HepG2 (cell line): Measurements from ENCODE around the gene SPRYD4. TPM values are rescaled to one million over a fixed set of nuclear protein-coding genes. Genes with fewer than 3 reads are reported as not detected.

Experiments used
- AGO2 ChIP-seq: fragments of 200-400 bp; formaldehyde crosslinking; optimal IDR thresholded peaks from 2 replicates; pipeline ENCODE3; 2017; ENCODE audit warnings: mild to moderate bottlenecking, low read depth, low read length, moderate library complexity
- ATAD3A ChIP-seq: sonication (generic); formaldehyde crosslinking; IDR thresholded peaks from 2 replicates; pipeline ENCODE4 v1.4.0; 2020; ENCODE audit warnings: missing genetic modification reagents
- FOXK1 ChIP-seq: sonication (generic); formaldehyde crosslinking; IDR thresholded peaks from 2 replicates; pipeline ENCODE4 v1.4.0; 2020; ENCODE audit warnings: low read depth, missing genetic modification reagents, borderline replicate concordance
- HDAC1 ChIP-seq: sonication (generic); formaldehyde crosslinking; IDR thresholded peaks from 2 replicates; pipeline ENCODE4 v1.5.1; 2020; ENCODE audit warnings: mild to moderate bottlenecking, missing genetic modification reagents
- HIVEP1 ChIP-seq: sonication (generic); formaldehyde crosslinking; IDR thresholded peaks from 2 replicates; pipeline ENCODE4 v1.4.0; 2020; ENCODE audit warnings: mild to moderate bottlenecking, missing genetic modification reagents
- HNF4G ChIP-seq, 2 experiments: sonication (generic) in 1 of 2; formaldehyde crosslinking in 1 of 2; IDR thresholded peaks; 2 replicates each; pipeline versions ENCODE4 v1.4.0 to v1.6.1; 2011 to 2020; ENCODE audit warnings: borderline replicate concordance in 2 of 2, low read depth in 2 of 2, mild to moderate bottlenecking in 2 of 2, low read length in 1 of 2, missing genetic modification reagents in 1 of 2, moderate library complexity in 1 of 2
- MAF1 ChIP-seq: sonication (generic); formaldehyde crosslinking; IDR thresholded peaks from 2 replicates; pipeline ENCODE4 v1.5.0; 2020; ENCODE audit warnings: missing genetic modification reagents, borderline replicate concordance
- RBAK ChIP-seq: sonication (generic); formaldehyde crosslinking; IDR thresholded peaks from 2 replicates; pipeline ENCODE4 v1.5.1; 2020; ENCODE audit warnings: mild to moderate bottlenecking, missing genetic modification reagents
- RERE ChIP-seq: IDR thresholded peaks from 2 replicates; pipeline ENCODE4 v1.6.1; 2016; ENCODE audit warnings: low read depth, missing genetic modification reagents, missing compliant biosample characterization
- RFXANK ChIP-seq: IDR thresholded peaks from 2 replicates; pipeline ENCODE4 v1.6.1; 2016
- SRSF4 ChIP-seq: fragments of 200-400 bp; formaldehyde crosslinking; IDR thresholded peaks from one replicate; pipeline ENCODE4 v1.6.1; 2018; ENCODE audit warnings: mild to moderate bottlenecking, low read depth, low read length, moderate library complexity; ENCODE audit not compliant: poor library complexity, severe bottlenecking
- TRIM22 ChIP-seq: fragments of 450-650 bp; IDR thresholded peaks from 2 replicates; pipeline ENCODE4 v1.6.1; 2017
- ZMAT5 ChIP-seq: sonication (generic); formaldehyde crosslinking; IDR thresholded peaks from 2 replicates; pipeline ENCODE4 v1.5.0; 2020; ENCODE audit warnings: mild to moderate bottlenecking, low read depth, missing genetic modification reagents, borderline replicate concordance
- ZNF576 ChIP-seq: sonication (generic); formaldehyde crosslinking; IDR thresholded peaks from 2 replicates; pipeline ENCODE4 v1.4.0; 2020; ENCODE audit warnings: mild to moderate bottlenecking, missing genetic modification reagents
- ZNF614 ChIP-seq: IDR thresholded peaks from 2 replicates; pipeline ENCODE4 v1.6.1; 2018; ENCODE audit warnings: missing biosample characterization, missing genetic modification reagents, inconsistent platforms, borderline replicate concordance
- ZNF704 ChIP-seq: sonication (generic); formaldehyde crosslinking; IDR thresholded peaks from 2 replicates; pipeline ENCODE4 v1.8.1; 2023; ENCODE audit warnings: mild to moderate bottlenecking, inconsistent platforms, moderate library complexity, missing genetic modification reagents, borderline replicate concordance
- ZNF788 ChIP-seq: sonication (generic); formaldehyde crosslinking; IDR thresholded peaks from 2 replicates; pipeline ENCODE4 v1.5.0; 2020; ENCODE audit warnings: mild to moderate bottlenecking, missing genetic modification reagents, borderline replicate concordance
- ZSCAN31 ChIP-seq: sonication (generic); formaldehyde crosslinking; IDR thresholded peaks from 2 replicates; pipeline ENCODE4 v1.5.0; 2020; ENCODE audit warnings: low read depth, mild to moderate bottlenecking, missing genetic modification reagents
- polyA plus RNA-seq, 8 experiments: library from polyadenylated mRNA; depleted of rRNA in 3 of 8; stranded (reverse) in 7 of 8; unstranded in 1 of 8; fragments of >200 nt; fragmentation: Illumina TruSeq in 4 of 8; extraction: Trizol in 4 of 8; gene quantifications; 2 replicates each; pipeline versions ENCODE4 v1.2.1 to v1.2.3, GENCODE V29; 2011 to 2016; ENCODE audit warnings: low read depth in 4 of 8, missing spikeins in 1 of 8, mixed read lengths in 1 of 8; ENCODE audit not compliant: insufficient read depth in 1 of 8
- total RNA-seq, 5 experiments: library from RNA; depleted of rRNA; stranded (reverse); fragments of >200 nt; fragmentation: Illumina TruSeq; extraction: Trizol; gene quantifications; 2 replicates each; pipeline ENCODE4 v1.2.3, GENCODE V29; 2016; ENCODE audit warnings: low read depth in 1 of 5

Gene SPRYD4
- total and polyA plus RNA-seq, 2 of the 13 experiments (the other 11 are each of a cell fraction or from before 2014, with no cell fraction given) = 3.9 to 4.5 TPM

GRCh38 chr12:56448860-56449621 lies 19.3 kb upstream of the SPRYD4 start, which contains the start of gene TIMELESS (continued):
- TF ChIP-seq ATAD3A (CRISPR knock-in tag) = no peak
- TF ChIP-seq ZNF576 (CRISPR knock-in tag) = 0 out of 2 replicates have a peak, but pooled peaks have one; percentile 69
- no peak for TF ChIP-seq MAF1 (CRISPR knock-in tag)
- no peak for TF ChIP-seq RBAK (CRISPR knock-in tag)
- TF ChIP-seq ZNF614 (CRISPR knock-in tag) = peak; percentile 66; the same call in 1 of the 2 replicates
- TF ChIP-seq AGO2 = peak; percentile 55
- no peak for TF ChIP-seq ZMAT5 (CRISPR knock-in tag)
- TF ChIP-seq TRIM22 = no peak
- peak; percentile 71; the same call in 1 of the 2 replicates for TF ChIP-seq ZNF788 (CRISPR knock-in tag)
- TF ChIP-seq ZNF704 (CRISPR knock-in tag) = peak; percentile 87
- peak; percentile 43; the same call in 1 of the 2 replicates for TF ChIP-seq RERE
- TF ChIP-seq RFXANK = no peak
- peak; percentile 4; the same call in 1 of the 2 replicates for TF ChIP-seq HNF4G (IDR thresholded peaks at IDR 0.05; ENCODE audit: borderline replicate concordance, low read depth, low read length)
- TF ChIP-seq HNF4G (CRISPR knock-in tag; IDR thresholded peaks at IDR 0.05; ENCODE audit: borderline replicate concordance, low read depth) = no peak; the same call in 1 of the 2 replicates
- TF ChIP-seq FOXK1 (CRISPR knock-in tag) = peak; percentile 46; the same call in 1 of the 2 replicates
- peak; percentile 93 for TF ChIP-seq ZSCAN31 (CRISPR knock-in tag)
- TF ChIP-seq HDAC1 = peak; percentile 90
- TF ChIP-seq HIVEP1 (CRISPR knock-in tag) = peak; percentile 90
- no peak for TF ChIP-seq SRSF4
